ENCODE measurements around the gene ADAM33. TPM values are rescaled to one million over a fixed set of nuclear protein-coding genes. Genes with fewer than 3 reads are reported as not detected.

The ADAM33 gene
- total RNA-seq, 1 experiment from 2014 or later: not detected

DNA sequence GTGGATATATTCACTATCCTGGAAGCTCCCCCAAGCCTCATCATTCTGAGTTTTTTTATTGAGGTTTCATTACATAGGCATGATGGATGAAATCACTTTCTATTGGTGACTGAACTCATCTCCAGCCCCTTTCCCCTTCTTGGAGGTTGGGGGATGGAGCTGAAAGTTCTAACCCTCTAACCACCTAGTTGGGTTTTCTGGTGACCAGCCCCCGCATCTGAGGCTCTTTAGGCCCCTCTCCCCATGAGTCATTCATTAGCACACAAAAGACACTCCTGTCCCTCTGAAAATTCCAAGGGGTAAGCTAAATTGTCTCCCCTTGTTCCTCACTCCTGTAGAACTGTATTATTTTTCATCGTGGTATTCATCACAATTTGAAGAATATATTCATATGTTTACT, 51.9 kb downstream of the ADAM33 start:
- POLR2A ChIA-PET (ENCODE audit: unreplicated experiment): interaction anchor here (0.7 kb wide), 1 partner anchor 21 kb away, joined by 4 read pairs; no protein-coding TSS in a partner anchor
- Histone ChIP-seq H4K20me1 (ENCODE audit: insufficient read depth) (no peaks in the 10 kb centered on the region), H3K27ac (no peak overlapping the region), H3F3A (ENCODE audit: insufficient read depth, low read depth) (no peaks in the 10 kb centered on the region), H3K27me3 (ENCODE audit: insufficient read depth, low read depth) (no peaks in the 10 kb centered on the region), H3K9me2 (ENCODE audit: insufficient read depth) (no peaks in the 10 kb centered on the region), H3K79me2 (ENCODE audit: low read depth) (no peaks in the 10 kb centered on the region), H2AFZ (no peak overlapping the region), H3K4me2 (no peak overlapping the region), H3K36me3 (ENCODE audit: low read depth) (no peaks in the 10 kb centered on the region), H3K4me1 (replicated peaks; ENCODE audit: insufficient read depth) (no peaks in the 10 kb centered on the region), H3K4me3 (no peak overlapping the region), H3K9me3 (ENCODE audit: insufficient read depth, low read depth) (no peaks in the 10 kb centered on the region)
- intact Hi-C loops (cut with micrococcal nuclease; ENCODE audit: unreplicated experiment): loop anchor here (10.0 kb wide), 1 partner anchor 65 kb away; no protein-coding TSS in a partner anchor
- no peak for DNase-seq
- no TSS peak for BruUV-seq (replicated peaks)
- CTCF ChIA-PET: no interaction called here
- TF ChIP-seq EZH2 (IDR thresholded peaks at IDR 0.05; ENCODE audit: low read depth): no peak
- TF ChIP-seq CTCF (conservative IDR thresholded peaks at IDR 0.05): no peak

GRCh38 chr20:3628502-3629314, 53.1 kb downstream of the ADAM33 start:
- no peak overlapping the region for H3K4me2 ChIP-seq
- BruUV-seq (replicated peaks): no TSS peak

DNA sequence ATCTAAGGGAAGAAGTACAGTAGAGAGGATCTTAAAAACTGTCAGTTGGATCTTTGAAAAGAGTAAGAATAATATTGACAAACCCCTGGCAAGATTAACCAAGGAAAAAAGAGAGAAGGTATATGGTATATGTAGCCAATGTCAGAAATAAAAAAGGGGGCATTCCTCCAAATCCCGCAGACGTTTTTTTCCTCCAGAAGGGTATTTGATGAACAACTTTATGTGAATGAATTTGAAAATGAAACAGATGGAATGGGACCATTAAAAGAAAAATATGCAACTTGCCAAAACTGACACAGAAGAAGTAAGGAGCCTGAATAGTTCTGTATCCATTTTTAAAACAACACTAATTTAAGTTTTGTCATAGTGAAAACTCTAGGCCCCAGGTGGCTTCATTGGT, 54.3 kb downstream of the ADAM33 start:
- H3K4me1 ChIP-seq (replicated peaks; ENCODE audit: insufficient read depth): no peaks in the 10 kb centered on the region
- H3K27me3 ChIP-seq (ENCODE audit: insufficient read depth, low read depth): no peaks in the 10 kb centered on the region
- CTCF ChIA-PET: no interaction called here
- no peak for DNase-seq
- H3K79me2 ChIP-seq (ENCODE audit: low read depth): no peaks in the 10 kb centered on the region
- H2AFZ ChIP-seq: no peak overlapping the region
- H3K4me3 ChIP-seq: no peak overlapping the region
- H4K20me1 ChIP-seq (ENCODE audit: insufficient read depth): no peaks in the 10 kb centered on the region
- H3F3A ChIP-seq (ENCODE audit: insufficient read depth, low read depth): no peaks in the 10 kb centered on the region
- TF ChIP-seq CTCF (conservative IDR thresholded peaks at IDR 0.05) (no peak), EZH2 (IDR thresholded peaks at IDR 0.05; ENCODE audit: low read depth) (no peak)
- no peak overlapping the region for H3K4me2 ChIP-seq
- intact Hi-C loops (cut with micrococcal nuclease; ENCODE audit: unreplicated experiment): no loop called here
- no peaks in the 10 kb centered on the region for H3K9me2 ChIP-seq (ENCODE audit: insufficient read depth)
- H3K27ac ChIP-seq: no peak overlapping the region
- no peaks in the 10 kb centered on the region for H3K9me3 ChIP-seq (ENCODE audit: insufficient read depth, low read depth)
- no TSS peak for BruUV-seq (replicated peaks)
- POLR2A ChIA-PET (ENCODE audit: unreplicated experiment): no interaction called here
- H3K36me3 ChIP-seq (ENCODE audit: low read depth): no peaks in the 10 kb centered on the region

More at GRCh38 chr20:3628502-3629314, 53.1 kb downstream of the ADAM33 start:
- POLR2A ChIA-PET (ENCODE audit: unreplicated experiment): no interaction called here
- Histone ChIP-seq H3K9me3 (ENCODE audit: insufficient read depth, low read depth) (no peaks in the 10 kb centered on the region), H3K4me3 (no peak overlapping the region), H3K4me1 (replicated peaks; ENCODE audit: insufficient read depth) (no peaks in the 10 kb centered on the region), H3K36me3 (ENCODE audit: low read depth) (no peaks in the 10 kb centered on the region), H4K20me1 (ENCODE audit: insufficient read depth) (no peaks in the 10 kb centered on the region), H2AFZ (no peak overlapping the region), H3K79me2 (ENCODE audit: low read depth) (no peaks in the 10 kb centered on the region), H3K27ac (no peak overlapping the region), H3F3A (ENCODE audit: insufficient read depth, low read depth) (no peaks in the 10 kb centered on the region), H3K27me3 (ENCODE audit: insufficient read depth, low read depth) (no peaks in the 10 kb centered on the region), H3K9me2 (ENCODE audit: insufficient read depth) (no peaks in the 10 kb centered on the region)
- CTCF ChIA-PET: no interaction called here
- DNase-seq: no peak
- TF ChIP-seq CTCF (conservative IDR thresholded peaks at IDR 0.05) (no peak), EZH2 (IDR thresholded peaks at IDR 0.05; ENCODE audit: low read depth) (no peak)
- intact Hi-C loops (cut with micrococcal nuclease; ENCODE audit: unreplicated experiment): no loop called here
